Measurements from ENCODE around the gene NGB.
"Not testable (repeated sequence)": the region's sequence is repeated elsewhere in the genome, so short reads cannot be mapped to it uniquely, and the experiment has no call there.

The NGB gene

GRCh38 chr14:77281852-77282410 lies 10.9 kb upstream of the NGB start:
- no peak overlapping the region for H3K4me3 ChIP-seq (replicated peaks in 1 of 2; ENCODE audit: low read depth in 2 of 2, low read length in 2 of 2)
- no peak for DNase-seq (ENCODE audit: low read depth in 2 of 2)
- TF ChIP-seq, protein P1, sequence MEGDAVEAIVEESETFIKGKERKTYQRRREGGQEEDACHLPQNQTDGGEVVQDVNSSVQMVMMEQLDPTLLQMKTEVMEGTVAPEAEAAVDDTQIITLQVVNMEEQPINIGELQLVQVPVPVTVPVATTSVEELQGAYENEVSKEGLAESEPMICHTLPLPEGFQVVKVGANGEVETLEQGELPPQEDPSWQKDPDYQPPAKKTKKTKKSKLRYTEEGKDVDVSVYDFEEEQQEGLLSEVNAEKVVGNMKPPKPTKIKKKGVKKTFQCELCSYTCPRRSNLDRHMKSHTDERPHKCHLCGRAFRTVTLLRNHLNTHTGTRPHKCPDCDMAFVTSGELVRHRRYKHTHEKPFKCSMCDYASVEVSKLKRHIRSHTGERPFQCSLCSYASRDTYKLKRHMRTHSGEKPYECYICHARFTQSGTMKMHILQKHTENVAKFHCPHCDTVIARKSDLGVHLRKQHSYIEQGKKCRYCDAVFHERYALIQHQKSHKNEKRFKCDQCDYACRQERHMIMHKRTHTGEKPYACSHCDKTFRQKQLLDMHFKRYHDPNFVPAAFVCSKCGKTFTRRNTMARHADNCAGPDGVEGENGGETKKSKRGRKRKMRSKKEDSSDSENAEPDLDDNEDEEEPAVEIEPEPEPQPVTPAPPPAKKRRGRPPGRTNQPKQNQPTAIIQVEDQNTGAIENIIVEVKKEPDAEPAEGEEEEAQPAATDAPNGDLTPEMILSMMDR (IDR thresholded peaks at IDR 0.05; ENCODE audit: low read depth, low read length): no peak

GRCh38 chr14:77280921-77281320 lies 9.9 kb upstream of the NGB start:
- not testable (repeated sequence) for H3K4me3 ChIP-seq (replicated peaks in 1 of 2; ENCODE audit: low read depth in 2 of 2, low read length in 2 of 2); DNase-seq (ENCODE audit: low read depth in 2 of 2)

DNA sequence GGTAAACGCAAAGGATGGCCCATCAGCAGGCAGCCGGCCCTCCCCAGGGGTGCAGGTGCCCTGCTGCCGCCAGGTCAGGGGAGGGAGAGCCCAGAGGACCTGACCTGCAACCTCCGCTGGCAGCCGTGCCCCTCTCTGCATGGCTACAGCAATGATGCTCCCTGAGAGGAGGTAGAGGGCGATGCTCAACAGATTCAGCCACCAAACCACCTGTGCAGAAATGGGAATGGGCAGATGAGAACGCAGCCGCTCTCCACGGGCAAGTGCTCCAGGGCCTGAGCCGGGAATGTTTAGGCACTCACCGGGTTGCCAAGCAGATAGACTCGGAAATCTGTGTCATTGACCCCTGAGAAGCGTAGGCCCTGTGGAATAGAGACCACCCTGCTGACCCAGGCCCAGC lies 8.7 kb upstream of the NGB start:
- TF ChIP-seq, protein P1 (IDR thresholded peaks at IDR 0.05; ENCODE audit: low read depth, low read length): no peak
- no peak for DNase-seq (ENCODE audit: low read depth in 2 of 2)
- no peak overlapping the region for H3K4me3 ChIP-seq (replicated peaks in 1 of 2; ENCODE audit: low read depth in 2 of 2, low read length in 2 of 2)

GRCh38 chr14:77278461-77279230 lies 7.6 kb upstream of the NGB start:
- no peak for DNase-seq (ENCODE audit: low read depth in 2 of 2)
- no peak overlapping the region for H3K4me3 ChIP-seq (replicated peaks in 1 of 2; ENCODE audit: low read depth in 2 of 2, low read length in 2 of 2)
- TF ChIP-seq, protein P1 (IDR thresholded peaks at IDR 0.05; ENCODE audit: low read depth, low read length): no peak

DNA sequence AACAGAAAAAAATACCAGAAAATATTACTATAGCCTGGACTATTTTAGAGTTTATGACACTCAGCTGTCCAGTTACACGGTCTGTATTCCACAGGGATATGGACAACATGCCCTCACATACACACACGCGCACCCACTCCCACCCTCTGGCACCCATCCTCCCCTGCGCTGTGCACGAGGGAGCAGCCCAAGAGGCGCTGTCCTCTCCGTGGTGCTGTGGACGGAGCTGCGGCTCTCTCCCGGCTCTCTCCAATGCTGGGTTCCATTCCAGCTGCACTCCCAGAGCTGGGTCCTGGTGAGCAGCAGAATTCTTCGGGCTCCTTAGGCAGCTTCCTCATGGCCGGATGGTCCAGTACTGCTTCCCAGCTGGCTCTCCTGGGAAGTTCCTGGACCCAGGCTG lies 6.0 kb upstream of the NGB start:
- no peak overlapping the region for H3K4me3 ChIP-seq (replicated peaks in 1 of 2; ENCODE audit: low read depth in 2 of 2, low read length in 2 of 2)
- TF ChIP-seq, protein P1 (IDR thresholded peaks at IDR 0.05; ENCODE audit: low read depth, low read length): no peak
- no peak for DNase-seq (ENCODE audit: low read depth in 2 of 2)

GRCh38 chr14:77276295-77276935 lies 5.4 kb upstream of the NGB start:
- H3K4me3 ChIP-seq (replicated peaks in 1 of 2; ENCODE audit: low read depth in 2 of 2, low read length in 2 of 2): no peak overlapping the region
- no peak for DNase-seq (ENCODE audit: low read depth in 2 of 2)
- TF ChIP-seq, protein P1 (IDR thresholded peaks at IDR 0.05; ENCODE audit: low read depth, low read length): no peak

DNA sequence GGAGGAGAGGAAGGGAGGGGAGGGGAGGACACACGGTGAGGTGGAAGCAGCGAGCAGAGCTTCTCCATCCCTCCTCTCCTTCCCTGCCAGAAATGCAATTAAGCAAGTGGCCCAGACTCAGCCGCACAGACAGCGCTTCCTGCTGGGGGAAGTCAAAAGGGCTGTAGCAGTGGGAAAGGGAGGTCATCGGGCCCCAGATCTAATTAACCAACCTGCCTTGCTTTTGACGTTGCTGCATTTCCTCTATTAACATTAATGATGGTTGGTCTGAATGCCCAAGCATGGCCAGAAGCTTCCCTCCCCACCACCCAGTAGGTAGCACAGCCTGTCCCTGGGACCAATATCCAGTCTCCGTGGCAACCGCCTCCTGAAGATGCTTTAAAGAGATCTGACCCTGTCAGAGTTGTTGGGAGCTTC lies 4.6 kb upstream of the NGB start:
- TF ChIP-seq, protein P1 (IDR thresholded peaks at IDR 0.05; ENCODE audit: low read depth, low read length): no peak
- H3K4me3 ChIP-seq (replicated peaks in 1 of 2; ENCODE audit: low read depth in 2 of 2, low read length in 2 of 2): no peak overlapping the region
- DNase-seq (ENCODE audit: low read depth in 2 of 2): no peak
